OCI-LY1 (cell line): ENCODE data around the gene PAWR.

Experiments
- H2AFZ ChIP-seq: fragments of 200-600 bp; sonication (generic), shearing (Covaris generic); 2 replicates; pipeline ENCODE4 v1.6.0; 2014; ENCODE audit warnings: antibody characterized with exemption, mild to moderate bottlenecking, low read length
- H3F3A ChIP-seq: fragments of 200-600 bp; sonication (generic), shearing (Covaris generic); 2 replicates; pipeline ENCODE4 v1.6.0; 2014; ENCODE audit warnings: mild to moderate bottlenecking, antibody characterized with exemption, low read length, moderate library complexity; ENCODE audit not compliant: insufficient read depth
- H3K27ac ChIP-seq: fragments of 200-600 bp; sonication (generic); 2 replicates; pipeline ENCODE4 v1.5.1; 2014; ENCODE audit warnings: low read length, mixed run types, mild to moderate bottlenecking, low read depth; ENCODE audit not compliant: poor library complexity, severe bottlenecking
- H3K27me3 ChIP-seq: fragments of 200-600 bp; sonication (generic); 2 replicates; pipeline ENCODE4 v1.6.0; 2014; ENCODE audit warnings: antibody characterized with exemption, mild to moderate bottlenecking, low read length, moderate library complexity; ENCODE audit not compliant: insufficient read depth
- H3K36me3 ChIP-seq: fragments of 200-600 bp; sonication (generic); 2 replicates; pipeline ENCODE4 v1.6.1; 2014; ENCODE audit warnings: mild to moderate bottlenecking, antibody characterized with exemption, low read length, moderate library complexity, mixed read lengths; ENCODE audit not compliant: insufficient read depth
- H3K4me1 ChIP-seq: fragments of 200-600 bp; sonication (generic); 2 replicates; pipeline ENCODE4 v1.5.1; 2014; ENCODE audit warnings: mild to moderate bottlenecking, low read length, moderate library complexity; ENCODE audit not compliant: insufficient read depth, severe bottlenecking
- H3K4me2 ChIP-seq: fragments of 200-600 bp; sonication (generic), shearing (Covaris generic); 2 replicates; pipeline ENCODE4 v1.6.1; 2014; ENCODE audit warnings: low read length
- H3K4me3 ChIP-seq: fragments of 200-600 bp; sonication (generic); 2 replicates; pipeline ENCODE4 v1.5.1; 2014; ENCODE audit warnings: low read length, low read depth, mild to moderate bottlenecking, mixed read lengths; ENCODE audit not compliant: poor library complexity, severe bottlenecking
- H3K79me2 ChIP-seq: fragments of 200-600 bp; shearing (Covaris generic); 2 replicates; pipeline ENCODE4 v1.6.1; 2016; ENCODE audit warnings: mixed run types, low read length, mixed read lengths; ENCODE audit not compliant: insufficient read depth
- H3K9ac ChIP-seq: fragments of 200-600 bp; sonication (generic), shearing (Covaris generic); 2 replicates; pipeline ENCODE4 v1.6.1; 2014; ENCODE audit warnings: mild to moderate bottlenecking, low read length, mixed read lengths
- H3K9me2 ChIP-seq: fragments of 200-600 bp; sonication (generic), shearing (Covaris generic); 2 replicates; pipeline ENCODE4 v1.6.1; 2014; ENCODE audit warnings: low read depth, mild to moderate bottlenecking, low read length, mixed read lengths
- H3K9me3 ChIP-seq: fragments of 200-600 bp; shearing (Covaris generic); 2 replicates; pipeline ENCODE4 v1.6.1; 2014; ENCODE audit warnings: low read length, mixed read lengths
- H4K20me1 ChIP-seq: fragments of 200-600 bp; sonication (generic), shearing (Covaris generic); 2 replicates; pipeline ENCODE4 v1.6.0; 2016; ENCODE audit warnings: mild to moderate bottlenecking, low read length; ENCODE audit not compliant: insufficient read depth
- CTCF ChIP-seq: fragments of 200-600 bp; sonication (generic), shearing (Covaris generic); IDR thresholded peaks from 2 replicates; pipeline ENCODE4 v1.5.1; 2017; ENCODE audit warnings: mild to moderate bottlenecking, antibody characterized with exemption, low read length, moderate library complexity, mixed read lengths
- EZH2 ChIP-seq: fragments of 200-600 bp; sonication (generic), shearing (Covaris generic); IDR thresholded peaks from 2 replicates; pipeline ENCODE4 v1.8.0; 2017; ENCODE audit warnings: borderline replicate concordance, mixed run types, mild to moderate bottlenecking, antibody characterized with exemption, low read length, moderate library complexity, mixed read lengths

Gene PAWR

GRCh38 chr12:79710707-79711483, 20.1 kb upstream of the PAWR start:
- TF ChIP-seq EZH2 (no peak), CTCF (no peak)
- H3K4me3 ChIP-seq = no peak overlapping the region
- H3K4me1 ChIP-seq = no peaks in the 10 kb centered on the region
- H3K9me2 ChIP-seq = no peaks in the 10 kb centered on the region
- H3K36me3 ChIP-seq = no peaks in the 10 kb centered on the region
- H2AFZ ChIP-seq = no peak overlapping the region
- H3K9ac ChIP-seq = no peak overlapping the region
- no peaks in the 10 kb centered on the region for H4K20me1 ChIP-seq
- no peaks in the 10 kb centered on the region for H3K9me3 ChIP-seq
- no peaks in the 10 kb centered on the region for H3F3A ChIP-seq
- H3K27me3 ChIP-seq = no peaks in the 10 kb centered on the region
- no peak overlapping the region for H3K4me2 ChIP-seq
- no peaks in the 10 kb centered on the region for H3K79me2 ChIP-seq
- H3K27ac ChIP-seq = no peak overlapping the region

- H3K4me3 ChIP-seq = no peak overlapping the region
- no peak for TF ChIP-seq CTCF
- TF ChIP-seq EZH2 = no peak
- no peak overlapping the region for H3K27ac ChIP-seq
- H3K4me1 ChIP-seq = no peaks in the 10 kb centered on the region
- no peaks in the 10 kb centered on the region for H4K20me1 ChIP-seq
- H3K9me3 ChIP-seq = no peaks in the 10 kb centered on the region
- no peak overlapping the region for H3K4me2 ChIP-seq
- no peaks in the 10 kb centered on the region for H3F3A ChIP-seq
- no peak overlapping the region for H2AFZ ChIP-seq
- no peaks in the 10 kb centered on the region for H3K79me2 ChIP-seq
- H3K27me3 ChIP-seq = no peaks in the 10 kb centered on the region
- H3K9me2 ChIP-seq = no peaks in the 10 kb centered on the region
- H3K36me3 ChIP-seq = no peaks in the 10 kb centered on the region
- H3K9ac ChIP-seq = no peak overlapping the region
Observed at GRCh38 chr12:79707830-79708229, 17.1 kb upstream of the PAWR start.

- no peaks in the 10 kb centered on the region for H4K20me1 ChIP-seq
- H3K79me2 ChIP-seq = no peaks in the 10 kb centered on the region
- no peaks in the 10 kb centered on the region for H3K36me3 ChIP-seq
- no peak overlapping the region for H3K27ac ChIP-seq
- H3K4me2 ChIP-seq = no peak overlapping the region
- no peaks in the 10 kb centered on the region for H3K9me2 ChIP-seq
- H3F3A ChIP-seq = no peaks in the 10 kb centered on the region
- no peak overlapping the region for H2AFZ ChIP-seq
- H3K4me3 ChIP-seq = no peak overlapping the region
- H3K9me3 ChIP-seq = no peaks in the 10 kb centered on the region
- H3K27me3 ChIP-seq = no peaks in the 10 kb centered on the region
- no peaks in the 10 kb centered on the region for H3K4me1 ChIP-seq
- no peak overlapping the region for H3K9ac ChIP-seq
- no peak for TF ChIP-seq CTCF
- no peak for TF ChIP-seq EZH2
Observed at GRCh38 chr12:79706676-79707075, 15.9 kb upstream of the PAWR start.
